GM10847 (cell line): Measurements from ENCODE around the gene ZFPM1.

Source experiments
- POLR2A ChIP-seq: IDR thresholded peaks from 2 replicates; pipeline ENCODE4 v1.6.1; 2011; ENCODE audit not compliant: insufficient read length; ENCODE audit errors: extremely low read depth

ZFPM1 gene

DNA sequence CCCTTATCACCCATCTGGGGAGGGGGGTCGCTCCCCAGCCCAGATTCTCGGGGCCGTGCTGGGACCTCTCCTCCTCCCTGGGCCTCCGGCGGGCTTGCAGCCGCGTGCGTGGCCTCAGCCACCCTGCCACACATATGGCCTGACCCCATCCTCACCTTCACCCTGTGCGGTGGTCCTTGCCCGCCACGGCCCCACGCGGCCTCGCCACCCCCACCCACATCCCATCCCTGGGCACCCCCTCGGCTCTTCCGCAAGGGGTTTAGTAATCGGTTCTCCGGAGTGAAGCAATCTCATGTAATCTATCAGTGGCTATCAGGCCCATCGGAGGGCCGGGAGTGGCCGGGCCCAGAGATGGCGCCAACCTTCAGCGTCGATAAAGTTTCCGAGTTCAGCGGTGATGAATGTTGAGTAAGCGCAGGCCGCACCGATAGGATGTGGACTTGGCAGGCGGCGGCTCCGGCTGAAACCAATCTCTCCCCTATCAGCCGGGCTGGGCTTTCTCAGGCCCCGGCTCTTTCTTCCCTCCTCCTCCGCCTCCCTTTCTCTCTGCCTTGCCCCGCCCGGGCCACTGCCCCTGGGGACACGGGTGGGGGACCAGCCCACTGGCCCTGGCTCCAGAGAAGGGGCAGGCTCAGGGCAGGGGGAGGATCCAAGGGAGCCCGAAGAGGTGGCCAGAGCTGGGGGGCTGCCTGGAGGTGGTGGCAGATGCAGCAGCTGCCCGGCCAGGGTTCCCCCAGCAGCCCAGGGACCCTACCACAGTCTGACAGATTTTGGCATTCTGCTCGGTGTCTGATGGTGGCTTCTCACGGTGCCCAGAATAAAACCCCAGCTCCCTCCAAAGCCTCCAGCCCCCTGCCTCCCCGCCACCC is 20.8 kb downstream of the ZFPM1 start:
- TF ChIP-seq POLR2A, result no peak

DNA sequence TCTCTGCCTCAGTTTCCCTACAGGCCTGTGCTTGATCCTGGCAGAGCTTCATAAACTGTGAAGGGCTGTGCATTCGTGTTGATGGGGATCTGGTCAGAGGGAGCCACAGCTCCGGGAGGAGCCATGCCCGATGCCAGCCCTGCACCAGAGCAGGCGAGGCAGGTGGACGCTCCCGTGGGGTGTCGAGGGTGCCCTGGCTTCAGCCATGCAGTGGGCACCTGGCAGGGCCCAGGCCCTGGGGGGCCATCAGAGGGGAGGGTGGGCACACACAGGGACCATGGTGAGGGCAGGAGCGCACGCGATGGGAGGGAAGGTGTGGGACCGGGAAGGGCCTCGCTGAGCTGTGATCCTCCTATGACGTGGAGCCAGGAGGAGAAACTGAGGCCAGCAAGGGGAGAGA is 22.0 kb downstream of the ZFPM1 start:
- TF ChIP-seq POLR2A, result no peak

DNA sequence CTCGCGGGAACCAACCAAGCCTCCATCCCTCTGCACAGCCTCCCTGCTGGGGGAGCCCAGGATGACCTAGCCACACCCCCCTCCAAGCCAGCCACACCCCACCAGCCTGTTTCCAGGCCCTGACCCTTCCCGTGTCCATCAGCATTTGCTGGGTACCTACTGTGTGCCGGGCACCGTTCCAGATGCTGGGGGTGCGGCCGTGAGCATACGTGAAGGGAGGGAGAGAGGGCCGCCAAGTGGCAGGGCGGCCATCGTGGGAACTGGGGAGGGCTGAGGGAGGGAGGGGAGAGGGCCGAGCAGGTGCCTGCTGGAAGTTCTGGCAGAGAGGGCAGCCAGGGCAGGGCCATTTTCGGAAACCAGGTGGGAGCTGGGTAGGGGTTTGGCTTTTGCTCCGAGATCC is 23.1 kb downstream of the ZFPM1 start:
- no peak for TF ChIP-seq POLR2A

DNA sequence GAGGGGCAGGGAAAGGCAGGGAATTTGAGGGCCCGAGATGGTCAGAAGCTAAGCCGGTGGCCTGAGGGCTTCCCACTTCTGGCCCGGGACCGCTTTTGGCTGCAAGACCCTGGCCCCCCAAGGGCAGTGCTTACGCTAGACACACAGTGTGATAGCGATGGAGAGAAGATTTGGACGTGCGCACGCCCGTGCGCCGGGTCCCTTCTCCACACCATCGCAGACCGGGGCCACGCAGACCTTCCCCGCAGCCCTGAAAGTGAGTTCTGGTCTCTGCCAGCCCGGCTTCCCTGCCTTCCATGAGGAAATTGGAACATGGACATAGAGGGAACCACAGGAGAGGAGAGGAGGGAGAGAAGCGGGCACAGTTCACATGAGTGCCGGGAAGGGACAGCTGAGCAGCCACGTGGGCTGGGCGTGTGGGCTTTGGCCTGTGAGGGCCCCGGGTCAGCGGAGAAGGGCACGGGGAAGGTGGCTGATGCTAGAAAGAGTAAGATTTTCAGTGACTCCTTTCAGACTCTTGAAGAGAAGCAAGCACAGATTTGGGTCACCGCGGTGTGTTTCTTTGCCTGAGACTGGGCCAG is 23.8 kb downstream of the ZFPM1 start:
- no peak for TF ChIP-seq POLR2A

DNA sequence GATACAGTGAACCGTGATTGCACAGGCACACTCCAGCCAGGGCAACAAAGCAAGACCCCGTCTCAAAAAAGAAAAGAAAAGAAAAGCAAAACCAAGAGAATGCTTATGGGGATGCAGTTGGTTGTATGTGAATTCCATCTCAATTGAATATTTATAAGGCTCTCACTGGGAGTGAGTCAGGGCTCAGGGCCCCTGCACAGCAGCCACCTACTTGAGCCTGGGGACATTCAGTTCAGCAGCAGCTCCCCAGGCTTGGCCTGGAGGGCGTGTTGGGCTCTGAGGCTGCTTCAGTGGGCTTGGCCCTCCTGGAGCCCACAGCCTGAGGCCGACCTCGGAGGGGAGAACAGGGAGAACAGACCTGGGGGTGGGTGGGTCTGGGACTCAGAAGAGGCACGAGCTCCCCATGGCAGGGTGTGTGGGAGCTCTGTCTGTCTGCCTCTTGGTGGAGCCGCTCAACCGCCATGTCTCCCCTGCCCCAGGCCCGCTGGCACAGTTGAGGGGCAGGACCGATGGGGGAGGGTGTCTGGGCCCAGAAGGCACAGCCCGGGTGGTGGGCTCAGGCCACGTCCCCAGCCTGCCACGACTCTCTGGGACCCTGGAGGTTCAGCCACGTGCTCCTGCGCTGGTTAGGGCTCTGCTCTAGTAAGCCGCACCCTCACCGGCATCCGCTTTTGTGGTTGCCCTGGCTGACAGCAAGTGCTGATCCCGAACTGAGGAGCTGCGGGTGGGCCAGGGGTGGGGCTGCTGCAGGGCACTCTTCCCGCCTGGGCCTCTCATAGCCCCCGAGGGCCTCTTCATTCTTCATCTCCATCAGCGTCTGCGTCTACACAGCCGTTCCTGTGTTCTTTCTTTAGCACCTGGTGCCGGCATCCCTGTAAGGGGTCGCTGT is 24.8 kb downstream of the ZFPM1 start:
- no peak for TF ChIP-seq POLR2A

DNA sequence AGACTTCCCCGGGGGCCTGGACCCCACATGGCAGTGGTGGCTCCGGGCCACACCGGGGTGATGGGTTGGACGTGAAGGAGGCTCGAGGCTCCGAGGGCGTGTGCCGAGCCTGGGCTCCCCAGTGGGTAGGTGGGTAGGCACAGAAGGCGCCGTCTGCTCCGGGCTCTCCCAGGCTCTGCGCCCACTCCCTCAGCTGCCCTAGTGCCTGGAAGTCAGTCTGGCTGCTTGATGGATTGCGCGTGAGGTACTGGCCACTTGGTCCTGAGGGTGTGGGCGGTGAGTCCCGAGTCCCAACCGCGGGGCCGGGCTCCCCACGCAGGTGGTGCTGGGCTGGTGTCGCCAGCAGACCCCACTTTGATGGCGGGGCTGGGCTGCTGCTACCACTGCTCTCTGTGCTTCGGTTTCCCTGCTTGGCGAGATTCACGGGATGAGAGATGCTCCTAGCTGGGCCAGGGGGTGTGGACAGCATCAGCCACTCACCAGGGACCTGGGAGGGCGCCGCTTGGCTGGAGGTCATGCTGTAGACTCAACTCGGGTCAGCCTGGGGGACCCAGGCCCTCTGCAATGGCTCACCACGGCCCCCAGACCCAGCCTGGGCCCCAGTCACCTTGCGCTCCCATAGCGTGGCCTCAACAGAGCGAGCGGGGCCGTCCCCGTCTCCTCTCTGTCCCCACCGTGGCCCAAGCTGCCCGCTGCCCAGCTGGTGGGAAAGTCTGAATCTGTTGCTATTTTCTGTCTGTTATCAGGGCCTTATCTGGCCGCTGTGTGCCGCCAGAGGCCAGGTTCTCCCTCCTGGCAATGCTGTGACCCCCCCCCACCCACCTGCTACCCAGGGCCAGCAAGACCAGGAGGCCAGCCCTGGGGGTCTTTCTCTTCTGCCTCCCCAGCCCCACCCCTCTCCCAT is 26.1 kb downstream of the ZFPM1 start:
- no peak for TF ChIP-seq POLR2A

DNA sequence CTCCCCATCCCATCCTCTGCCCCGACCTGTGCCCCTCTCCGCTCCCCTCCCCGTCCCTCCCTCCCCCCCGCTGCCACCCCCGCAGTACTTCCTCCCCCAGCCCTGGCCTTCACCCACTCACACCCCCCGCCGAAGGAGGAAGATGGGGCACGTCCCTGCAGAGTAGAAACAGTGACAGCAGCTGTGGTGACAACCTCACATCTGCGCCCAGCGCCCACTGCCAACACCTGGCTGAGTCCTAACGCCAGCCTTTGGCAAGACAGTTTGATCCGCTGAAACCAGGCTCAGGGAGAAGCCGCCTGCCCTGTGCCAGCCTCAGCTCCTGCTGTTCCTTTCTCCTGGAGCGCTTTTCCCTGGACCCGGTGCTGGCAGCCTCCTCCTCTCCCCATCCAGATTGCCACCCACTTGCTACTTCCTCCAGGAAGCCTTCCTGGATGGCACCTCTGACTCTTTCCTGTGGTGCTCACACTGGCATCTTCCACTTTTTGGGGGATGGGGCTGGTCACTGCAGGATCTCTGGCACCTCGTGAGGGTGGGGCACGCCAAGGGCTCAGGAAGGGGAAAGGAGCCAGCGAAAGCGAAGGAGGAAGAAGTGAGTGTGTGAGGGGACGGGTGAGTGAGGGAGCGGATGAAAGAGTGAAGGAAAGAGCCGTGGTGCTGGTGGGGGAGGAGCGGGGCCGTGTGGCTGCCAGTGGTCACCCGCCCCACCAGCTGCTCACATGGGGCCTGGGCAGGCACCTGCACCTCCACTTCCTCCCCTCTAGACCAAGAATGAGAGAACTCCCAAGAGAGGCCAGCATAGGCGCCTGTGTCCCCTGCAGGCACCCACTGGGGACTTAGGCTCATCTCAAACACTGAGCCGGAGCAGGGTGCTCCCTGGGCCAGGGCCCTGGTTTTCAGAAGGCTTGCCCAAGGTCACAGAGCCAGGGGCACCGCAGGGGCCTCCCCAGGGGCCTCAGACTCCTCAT is 27.0 kb downstream of the ZFPM1 start:
- no peak for TF ChIP-seq POLR2A

DNA sequence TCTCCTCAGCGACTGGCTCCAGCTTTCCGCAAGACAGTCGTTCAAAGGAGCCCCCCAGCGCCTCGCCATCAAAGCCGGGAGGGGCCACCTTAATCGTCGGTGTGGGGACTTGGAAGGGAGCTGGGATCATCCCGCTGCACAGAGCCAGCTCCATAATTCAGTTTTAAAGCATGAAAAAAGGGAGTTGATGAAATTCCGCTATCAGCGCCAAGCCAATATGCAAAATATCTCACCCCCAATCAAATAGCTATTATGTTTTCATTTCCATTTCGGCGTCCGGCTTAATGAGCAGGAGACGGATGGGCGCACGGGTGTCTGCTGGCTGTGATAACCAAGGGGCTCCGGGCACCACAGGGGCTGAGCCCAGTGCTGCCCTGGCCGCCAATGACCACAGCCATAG is 27.7 kb downstream of the ZFPM1 start:
- no peak for TF ChIP-seq POLR2A

DNA sequence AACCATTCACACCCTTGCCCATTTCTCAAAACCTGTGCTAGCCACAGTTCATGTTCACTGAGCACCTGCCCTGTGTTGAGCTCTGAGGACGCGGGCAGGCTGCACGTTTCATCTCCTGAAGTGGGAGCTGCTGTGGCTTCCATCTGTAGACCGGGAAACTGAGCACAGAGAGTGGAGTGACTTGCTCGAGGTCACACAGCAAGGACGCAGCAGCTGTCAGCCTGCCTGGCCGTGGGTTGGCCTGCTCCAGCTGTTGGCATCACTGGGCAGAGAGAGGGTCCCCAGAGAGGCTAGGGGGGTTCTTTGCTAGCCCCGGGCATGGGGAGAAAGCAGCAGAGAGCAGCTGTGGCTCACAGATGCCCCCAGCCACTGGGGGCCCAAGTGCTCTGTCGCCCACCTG is 28.8 kb downstream of the ZFPM1 start:
- no peak for TF ChIP-seq POLR2A

DNA sequence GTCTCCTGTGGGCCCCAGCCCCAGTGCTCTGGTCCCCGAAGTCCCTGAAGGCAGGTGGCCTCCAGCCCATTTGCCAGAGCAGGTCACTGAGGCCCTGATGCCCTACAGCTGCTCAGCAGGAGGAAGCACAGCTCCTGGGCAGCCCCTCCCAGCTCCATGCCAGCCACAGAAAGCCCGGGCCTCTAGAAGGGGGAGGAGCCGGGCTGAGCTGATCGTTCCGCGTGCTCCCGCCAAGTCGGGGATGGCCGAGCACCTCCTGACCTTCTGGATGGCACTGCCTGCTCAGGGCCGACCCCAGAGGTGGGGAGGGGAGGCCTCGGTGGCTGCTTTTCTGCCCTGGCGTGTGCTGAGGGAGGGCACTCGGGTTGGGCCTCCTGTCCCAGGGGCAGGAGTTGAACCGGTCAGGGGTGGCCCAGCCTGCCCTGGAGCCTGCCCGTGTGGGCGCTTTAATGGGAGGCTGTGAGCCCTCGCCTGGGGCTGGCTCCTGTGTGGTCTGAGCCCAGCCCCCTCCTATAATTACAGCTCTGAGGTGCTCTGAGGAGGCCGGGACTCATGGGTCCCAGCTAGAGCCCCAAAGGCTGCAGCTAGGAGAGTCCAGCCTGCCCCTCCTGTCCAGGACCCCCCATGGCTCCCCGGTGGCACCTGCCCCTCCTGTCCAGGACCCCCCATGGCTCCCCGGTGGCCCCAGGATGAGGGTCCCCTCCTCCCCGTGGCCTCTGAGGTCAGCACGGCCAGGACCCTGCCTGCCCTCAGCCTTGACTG is 29.7 kb downstream of the ZFPM1 start:
- no peak for TF ChIP-seq POLR2A

DNA sequence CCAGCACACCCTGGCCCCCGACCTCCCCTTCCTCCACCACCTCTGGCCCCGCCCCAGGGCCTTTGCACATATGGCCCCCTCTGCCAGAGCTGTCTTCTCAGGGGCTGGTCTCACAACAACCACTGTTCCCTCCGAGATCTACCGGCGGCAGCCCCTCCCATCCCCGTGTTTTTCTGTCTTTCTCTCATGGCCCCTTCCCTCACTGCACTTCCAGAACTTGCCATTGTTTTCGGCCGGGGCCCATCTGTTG is 30.2 kb downstream of the ZFPM1 start:
- TF ChIP-seq POLR2A, result no peak

DNA sequence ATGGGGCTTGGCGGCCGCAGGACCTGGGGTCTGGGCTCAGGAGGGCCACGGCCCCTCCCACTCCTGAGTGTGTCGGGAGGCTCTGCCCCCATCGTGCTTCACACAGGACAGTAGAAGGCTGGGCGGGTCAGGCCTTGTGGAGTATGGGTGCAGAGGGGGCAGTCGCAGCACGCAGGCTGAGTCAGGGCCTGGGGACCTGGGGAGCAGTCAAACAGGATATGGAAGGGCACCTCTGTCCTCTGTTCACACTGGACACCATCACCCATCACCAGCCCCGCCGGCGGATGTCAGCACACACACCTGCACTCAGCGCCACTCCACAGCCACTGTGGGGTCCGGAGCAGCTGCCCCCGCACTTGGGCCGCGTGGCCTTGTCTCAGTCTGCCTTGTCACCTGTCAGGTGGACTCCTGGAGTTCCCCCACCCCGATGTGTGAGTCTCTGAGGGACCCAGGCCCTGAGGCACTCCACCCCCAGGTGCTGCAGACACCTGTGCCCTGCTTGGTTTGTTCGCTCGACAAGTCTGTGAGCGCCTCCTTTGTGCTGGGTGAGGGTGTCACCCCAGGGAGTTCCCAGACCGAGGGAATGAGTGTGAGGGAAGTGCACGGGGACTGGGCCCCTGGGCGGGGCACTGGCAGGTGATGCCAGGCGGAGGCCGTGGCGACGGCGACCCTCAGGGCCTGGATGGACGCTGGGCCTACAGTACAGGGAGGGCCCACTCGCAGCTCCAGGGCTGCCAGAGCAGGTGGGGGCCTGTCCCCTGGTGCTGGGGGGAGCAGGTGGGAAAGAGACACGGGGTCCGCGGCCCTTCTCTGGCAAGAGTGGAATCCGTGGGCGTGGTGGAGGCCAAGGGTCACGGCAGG is 31.7 kb downstream of the ZFPM1 start:
- no peak for TF ChIP-seq POLR2A
